Transverse colon (tissue), 3 donors: ENCODE results near the gene CROT.
A peak's percentile ranks its signal among the peaks of the same experiment; 100 is the strongest.

Source experiments
- CTCF ChIP-seq, 5 experiments: fragments of 200-600 bp in 3 of 5; fragments of 450-650 bp in 2 of 5; sonication (generic) in 3 of 5; IDR thresholded peaks; 1 replicate in 2 of 5; 2 replicates in 3 of 5; pipeline ENCODE4 v1.5.1; 2016 to 2017; ENCODE audit warnings: antibody characterized with exemption in 5 of 5, inconsistent platforms in 3 of 5, mild to moderate bottlenecking in 2 of 5, moderate library complexity in 1 of 5
- EP300 ChIP-seq: sonication (generic); formaldehyde crosslinking; IDR thresholded peaks from one replicate; pipeline ENCODE4 v1.6.1; 2017; ENCODE audit warnings: antibody characterized with exemption, low read depth
- POLR2A ChIP-seq: fragments of 450-650 bp; IDR thresholded peaks from one replicate; pipeline ENCODE4 v1.6.1; 2016; ENCODE audit warnings: antibody characterized with exemption, mild to moderate bottlenecking, moderate library complexity

DNA sequence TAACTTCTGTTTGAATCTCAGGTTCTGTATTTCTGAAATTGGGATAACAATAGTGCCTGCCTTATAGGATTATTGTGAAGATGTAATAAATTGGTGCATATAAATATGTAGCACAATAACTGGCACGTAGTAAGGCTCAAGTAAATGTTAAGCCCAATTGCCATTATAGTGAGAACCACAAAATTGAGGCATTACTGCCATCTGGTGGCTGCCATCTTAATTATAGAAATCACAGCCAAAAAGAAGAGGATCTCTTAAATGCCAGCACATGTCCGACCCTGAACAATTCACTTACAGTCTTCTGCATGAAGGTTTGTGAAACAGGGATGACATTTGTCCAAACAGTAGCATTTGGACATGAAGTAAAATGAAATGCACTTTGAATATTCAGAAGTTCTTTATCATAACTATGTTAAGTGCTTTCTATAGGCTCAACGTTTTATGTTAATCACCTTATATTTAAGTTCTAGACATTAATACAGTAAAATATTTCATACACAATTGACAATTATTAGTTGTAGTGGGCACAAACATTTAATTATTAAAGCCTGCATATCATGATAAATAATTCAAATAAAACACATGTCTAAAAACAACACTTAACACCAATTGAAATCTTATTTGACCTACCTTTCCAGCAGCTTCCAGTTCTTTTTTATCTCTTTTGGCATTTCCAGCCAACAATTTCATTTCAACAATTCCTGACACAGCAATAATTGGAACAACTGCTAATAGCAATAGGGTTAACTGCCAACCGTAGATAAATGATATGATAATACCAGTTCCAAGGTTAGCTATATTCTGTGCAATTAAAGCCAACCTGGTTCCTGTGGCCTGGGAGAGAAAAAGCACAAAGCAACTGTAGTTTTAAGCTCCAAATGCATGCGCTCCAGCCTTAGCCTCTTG, 71.5 kb downstream of the CROT start:
- TF ChIP-seq CTCF (IDR thresholded peaks at IDR 0.05) (peak; percentile 62 to 80 (median 70)), EP300 (no peak), POLR2A (no peak)
